Breast epithelium (tissue), 4 donors: ENCODE measurements around the gene ENG. TPM values are rescaled to one million over a fixed set of nuclear protein-coding genes. Genes with fewer than 3 reads are reported as not detected.

ENCODE experiments used
- DNase-seq, 2 donors: peaks; one replicate each; pipeline ENCODE4 v3.0.0-alpha.2; 2019; ENCODE audit warnings: low spot score in 2 of 2
- H3K27ac ChIP-seq, 2 donors: fragments of 200-600 bp; sonication (generic) in 1 of 2; one replicate each; pipeline ENCODE4 v1.5.1; 2016 to 2019; ENCODE audit warnings: mild to moderate bottlenecking in 1 of 2
- H3K27me3 ChIP-seq, 2 donors: fragments of 200-600 bp; sonication (generic) in 1 of 2; one replicate each; pipeline versions ENCODE4 v1.5.1 to v1.6.0; 2017 to 2019; ENCODE audit warnings: control low read depth in 1 of 2, mild to moderate bottlenecking in 1 of 2
- H3K36me3 ChIP-seq: fragments of 200-600 bp; one replicate; pipeline ENCODE4 v1.5.1; 2019
- H3K4me1 ChIP-seq, 2 donors: fragments of 200-600 bp; sonication (generic); one replicate each; pipeline ENCODE4 v1.5.1; 2016 to 2019; ENCODE audit warnings: control low read depth in 1 of 2
- H3K4me3 ChIP-seq, 3 donors: fragments of 200-600 bp; sonication (generic); 1 replicate in 2 of 3; 2 replicates in 1 of 3; pipeline ENCODE4 v1.5.1; 2016 to 2019; ENCODE audit warnings: mild to moderate bottlenecking in 3 of 3, moderate library complexity in 2 of 3
- H3K9me3 ChIP-seq, 2 donors: fragments of 200-600 bp; sonication (generic) in 1 of 2; one replicate each; pipeline ENCODE4 v1.5.1; 2016 to 2019; ENCODE audit warnings: control low read depth in 1 of 2
- POLR2A ChIP-seq: fragments of 450-650 bp; IDR thresholded peaks from one replicate; pipeline ENCODE4 v1.6.1; 2016; ENCODE audit warnings: antibody characterized with exemption, mild to moderate bottlenecking, moderate library complexity
- POLR2AphosphoS5 ChIP-seq, 3 donors: sonication (generic); formaldehyde crosslinking; IDR thresholded peaks; one replicate each; pipeline ENCODE4 v1.6.1; 2017; ENCODE audit warnings: antibody characterized with exemption in 3 of 3
- intact Hi-C: fragments of 100-400 bp; cut with DNase I; formaldehyde crosslinking; loops from one replicate; pipeline ENCODE4 v1.15.1; 2023; ENCODE audit warnings: low total_unique reads
- total RNA-seq, 3 donors: library from RNA; depleted of rRNA; stranded (reverse); fragments of >200 nt; gene quantifications; one replicate each; pipeline ENCODE4 v1.1.0, GENCODE V29; 2016
- TF ChIP-seq, protein P1 (sequence below), 3 donors: fragments of 450-650 bp; IDR thresholded peaks; one replicate each; pipeline ENCODE4 v1.5.1; 2016 to 2017; ENCODE audit warnings: antibody characterized with exemption in 3 of 3, mild to moderate bottlenecking in 3 of 3, moderate library complexity in 3 of 3

Gene ENG
- total RNA-seq, 3 donors from 2014 or later = 21.5 to 50.8 (median 30.9) TPM

DNA sequence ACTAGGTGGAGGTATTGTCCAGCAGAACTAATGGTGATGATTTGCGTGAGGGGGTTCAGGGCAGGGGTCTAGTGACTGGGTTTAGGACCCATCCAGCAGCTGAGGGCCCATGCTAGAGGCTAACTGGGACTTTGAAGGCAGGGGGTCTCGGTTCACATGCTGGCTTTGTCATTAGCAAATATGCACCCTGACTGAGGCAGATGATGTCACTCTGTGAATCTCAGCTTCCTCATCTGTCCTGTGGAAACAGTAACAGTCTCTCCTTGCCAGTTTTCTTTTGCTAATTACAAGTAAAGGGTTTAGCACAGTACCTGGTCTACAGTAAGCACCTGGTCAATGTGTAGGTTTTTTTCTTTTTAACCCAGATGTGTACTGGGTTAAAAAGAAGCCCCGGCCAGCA is 81.2 kb downstream of the ENG start:
- TF ChIP-seq POLR2A = no peak
- no peak for TF ChIP-seq POLR2AphosphoS5 (IDR thresholded peaks at IDR 0.05)
- TF ChIP-seq, protein P1, sequence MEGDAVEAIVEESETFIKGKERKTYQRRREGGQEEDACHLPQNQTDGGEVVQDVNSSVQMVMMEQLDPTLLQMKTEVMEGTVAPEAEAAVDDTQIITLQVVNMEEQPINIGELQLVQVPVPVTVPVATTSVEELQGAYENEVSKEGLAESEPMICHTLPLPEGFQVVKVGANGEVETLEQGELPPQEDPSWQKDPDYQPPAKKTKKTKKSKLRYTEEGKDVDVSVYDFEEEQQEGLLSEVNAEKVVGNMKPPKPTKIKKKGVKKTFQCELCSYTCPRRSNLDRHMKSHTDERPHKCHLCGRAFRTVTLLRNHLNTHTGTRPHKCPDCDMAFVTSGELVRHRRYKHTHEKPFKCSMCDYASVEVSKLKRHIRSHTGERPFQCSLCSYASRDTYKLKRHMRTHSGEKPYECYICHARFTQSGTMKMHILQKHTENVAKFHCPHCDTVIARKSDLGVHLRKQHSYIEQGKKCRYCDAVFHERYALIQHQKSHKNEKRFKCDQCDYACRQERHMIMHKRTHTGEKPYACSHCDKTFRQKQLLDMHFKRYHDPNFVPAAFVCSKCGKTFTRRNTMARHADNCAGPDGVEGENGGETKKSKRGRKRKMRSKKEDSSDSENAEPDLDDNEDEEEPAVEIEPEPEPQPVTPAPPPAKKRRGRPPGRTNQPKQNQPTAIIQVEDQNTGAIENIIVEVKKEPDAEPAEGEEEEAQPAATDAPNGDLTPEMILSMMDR (IDR thresholded peaks at IDR 0.05) = no peak
- Histone ChIP-seq H3K36me3 (no peaks in the 10 kb centered on the region), H3K4me1 (no peaks in the 10 kb centered on the region), H3K27ac (no peak overlapping the region), H3K4me3 (no peak overlapping the region), H3K9me3 (no peaks in the 10 kb centered on the region), H3K27me3 (no peaks in the 10 kb centered on the region)
- no peak for DNase-seq
- intact Hi-C loops = no loop called here

DNA sequence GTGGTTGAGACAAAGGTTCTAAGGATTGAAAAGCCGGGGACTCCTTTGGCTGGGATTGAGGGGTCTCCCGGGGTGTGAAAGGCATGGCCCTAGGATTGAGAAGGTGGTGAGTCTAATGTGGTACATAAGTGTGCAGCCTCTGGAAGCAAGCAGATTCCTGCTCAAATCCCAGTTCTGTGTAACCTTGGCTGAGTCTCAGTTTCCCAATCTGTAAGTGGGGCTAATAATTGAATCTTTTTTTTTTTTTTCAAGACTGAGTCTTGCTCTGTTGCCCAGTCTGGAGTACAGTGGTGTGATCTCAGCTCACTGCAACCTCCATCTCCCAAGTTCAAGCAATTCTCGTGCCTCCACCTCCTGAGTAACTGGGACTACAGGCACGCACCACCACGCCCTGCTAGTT is 81.9 kb downstream of the ENG start:
- no peaks in the 10 kb centered on the region for H3K36me3 ChIP-seq
- no peaks in the 10 kb centered on the region for H3K4me1 ChIP-seq
- DNase-seq = no peak
- H3K4me3 ChIP-seq = no peak overlapping the region
- no peak overlapping the region for H3K27ac ChIP-seq
- no peaks in the 10 kb centered on the region for H3K9me3 ChIP-seq
- no peaks in the 10 kb centered on the region for H3K27me3 ChIP-seq
- intact Hi-C loops = no loop called here
- no peak for TF ChIP-seq POLR2AphosphoS5 (IDR thresholded peaks at IDR 0.05)
- TF ChIP-seq, protein P1 (IDR thresholded peaks at IDR 0.05) = no peak
- TF ChIP-seq POLR2A = no peak

DNA sequence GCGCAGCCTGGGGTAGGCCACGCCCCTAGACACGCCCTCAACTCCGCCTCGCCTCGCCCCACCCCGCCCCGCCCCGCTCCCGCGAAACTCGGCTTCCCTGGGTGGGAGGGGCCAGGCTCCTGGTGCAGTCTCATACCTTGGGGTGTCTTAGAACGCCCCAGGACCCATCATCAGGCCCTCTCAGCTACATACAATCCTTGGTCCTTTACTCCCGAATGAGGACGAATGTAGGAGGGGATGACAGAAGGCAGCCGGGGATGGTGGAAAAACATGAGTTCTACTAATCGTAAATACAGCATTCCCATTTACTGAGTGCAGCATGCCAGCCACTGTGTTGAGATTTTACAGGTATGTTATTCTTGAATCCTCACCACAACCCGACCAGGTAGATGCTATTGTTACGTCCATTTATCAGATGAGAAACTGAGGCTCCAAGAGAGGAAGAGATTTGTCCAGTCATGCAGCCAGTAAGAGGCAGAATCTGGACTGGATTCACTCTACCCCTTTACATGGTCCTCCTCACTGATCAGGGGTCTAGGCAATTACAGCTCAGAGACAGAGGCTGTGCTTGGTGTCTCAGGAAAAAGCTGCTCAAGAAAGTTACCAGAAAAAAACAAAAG is 82.8 kb downstream of the ENG start:
- TF ChIP-seq, protein P1 (IDR thresholded peaks at IDR 0.05) = no peak
- no peak for TF ChIP-seq POLR2A
- no peak for TF ChIP-seq POLR2AphosphoS5 (IDR thresholded peaks at IDR 0.05)
- H3K4me3 ChIP-seq = peak overlapping the region; percentile 52 to 68 (median 61)
- H3K4me1 ChIP-seq = no peaks in the 10 kb centered on the region
- no peaks in the 10 kb centered on the region for H3K36me3 ChIP-seq
- intact Hi-C loops = loop anchor here (1.0 kb wide), 1 partner anchor 39 kb away; no protein-coding TSS in a partner anchor
- no peak for DNase-seq
- H3K27ac ChIP-seq = peak overlapping the region; percentile 22 to 56
- no peaks in the 10 kb centered on the region for H3K27me3 ChIP-seq
- no peaks in the 10 kb centered on the region for H3K9me3 ChIP-seq

DNA sequence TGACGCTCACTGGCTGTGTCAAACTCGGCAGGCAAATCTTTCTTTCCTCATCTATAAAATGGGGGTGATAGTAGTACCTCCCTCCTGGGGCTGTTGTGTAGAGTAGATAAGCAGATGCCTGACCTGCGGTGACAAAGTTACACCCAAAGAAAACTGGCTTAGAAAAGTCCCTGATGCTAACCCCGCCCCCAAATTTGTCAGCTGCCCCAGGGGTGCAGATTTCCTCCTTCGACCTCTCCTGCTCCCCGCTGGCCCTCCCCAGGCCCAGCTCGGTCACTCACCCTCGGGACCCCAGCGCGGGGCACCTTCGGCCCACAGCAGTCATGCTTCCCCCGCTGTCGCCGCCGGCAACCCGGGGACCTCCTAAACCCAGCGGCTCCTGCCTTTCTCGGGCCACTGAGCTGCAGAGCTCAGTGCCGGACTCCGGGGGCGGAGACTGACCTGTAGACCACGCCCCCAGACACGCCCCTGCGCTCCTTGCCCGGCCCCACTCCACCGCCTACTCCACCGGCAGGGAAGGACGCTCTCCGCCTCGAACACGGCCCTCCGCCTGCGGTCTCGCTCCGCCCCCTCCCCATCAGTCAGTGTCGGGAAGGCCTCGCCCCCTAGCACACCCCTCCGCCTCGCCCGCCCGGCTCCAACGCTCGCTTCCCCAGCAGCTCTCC is 83.4 kb downstream of the ENG start:
- no peaks in the 10 kb centered on the region for H3K27me3 ChIP-seq
- H3K9me3 ChIP-seq = no peaks in the 10 kb centered on the region
- H3K4me3 ChIP-seq = peak overlapping the region; percentile 52 to 68 (median 61)
- TF ChIP-seq, protein P1 (IDR thresholded peaks at IDR 0.05) = no peak
- TF ChIP-seq POLR2AphosphoS5 (IDR thresholded peaks at IDR 0.05) = peak in 2 of 3 donors; percentile 18 to 69
- TF ChIP-seq POLR2A = peak; percentile 13
- DNase-seq = peak; percentile 98
- intact Hi-C loops = loop anchor here (1.0 kb wide), 1 partner anchor 39 kb away; no protein-coding TSS in a partner anchor
- no peaks in the 10 kb centered on the region for H3K36me3 ChIP-seq
- no peaks in the 10 kb centered on the region for H3K4me1 ChIP-seq
- H3K27ac ChIP-seq = peak overlapping the region; percentile 45 to 56

DNA sequence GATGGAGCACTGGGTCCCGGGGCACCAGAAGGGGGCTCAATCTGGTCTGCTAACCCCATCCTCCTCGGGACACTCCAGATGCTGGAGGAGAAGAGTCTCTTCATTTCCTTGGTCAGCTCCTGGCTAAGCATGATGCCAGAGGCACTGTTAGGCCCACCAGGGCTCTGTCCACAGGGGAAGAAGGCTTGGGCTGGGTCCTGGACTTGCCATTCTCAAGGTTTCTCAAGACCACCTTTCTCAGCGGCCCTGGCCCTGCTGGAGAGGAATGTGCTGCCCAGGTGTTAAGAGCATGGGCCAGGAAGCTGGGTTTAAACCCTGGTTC is 83.9 kb downstream of the ENG start:
- no peaks in the 10 kb centered on the region for H3K4me1 ChIP-seq
- H3K27ac ChIP-seq = peak overlapping the region; percentile 45 to 56
- H3K36me3 ChIP-seq = no peaks in the 10 kb centered on the region
- TF ChIP-seq, protein P1 (IDR thresholded peaks at IDR 0.05) = no peak
- no peak for TF ChIP-seq POLR2AphosphoS5 (IDR thresholded peaks at IDR 0.05)
- TF ChIP-seq POLR2A = no peak
- no peaks in the 10 kb centered on the region for H3K9me3 ChIP-seq
- no peak for DNase-seq
- intact Hi-C loops = no loop called here
- H3K27me3 ChIP-seq = no peaks in the 10 kb centered on the region
- peak overlapping the region; percentile 52 to 68 (median 61) for H3K4me3 ChIP-seq
